ENCODE measurements around the gene ILDR2. TPM values are rescaled to one million over a fixed set of nuclear protein-coding genes. Genes with fewer than 3 reads are reported as not detected.

The ILDR2 gene
- total RNA-seq, 4 donors from 2014 or later, result 1.1 to 5.4 (median 1.7) TPM

- intact Hi-C loops (cut with DNase I; ENCODE audit: low total_unique reads) (no loop called here), in situ Hi-C loops (cut with MboI; ENCODE audit: low pct_ligation_motif_present in 1 of 4, low pct_unique_long_range_greater_than_20kb in 1 of 4, low sequenced_read_pairs in 3 of 4) (loop anchor here in 1 of 4 donors (10.0 kb wide), 1 partner anchor 526 kb away; no protein-coding TSS in a partner anchor)
- DNase-seq, result no peak
- H3K36me3 ChIP-seq, result no peaks in the 10 kb centered on the region
- peaks cover 0 to 12% (median 8%) of the 10 kb centered on the region in 4 donors for H3K4me1 ChIP-seq
- H3K27ac ChIP-seq, result no peak overlapping the region
- TF ChIP-seq POLR2AphosphoS5 (IDR thresholded peaks at IDR 0.05) (no peak), EP300 (IDR thresholded peaks at IDR 0.05; ENCODE audit: low read depth) (no peak), POLR2A (IDR thresholded peaks at IDR 0.05) (no peak)
- TF ChIP-seq, protein P1, sequence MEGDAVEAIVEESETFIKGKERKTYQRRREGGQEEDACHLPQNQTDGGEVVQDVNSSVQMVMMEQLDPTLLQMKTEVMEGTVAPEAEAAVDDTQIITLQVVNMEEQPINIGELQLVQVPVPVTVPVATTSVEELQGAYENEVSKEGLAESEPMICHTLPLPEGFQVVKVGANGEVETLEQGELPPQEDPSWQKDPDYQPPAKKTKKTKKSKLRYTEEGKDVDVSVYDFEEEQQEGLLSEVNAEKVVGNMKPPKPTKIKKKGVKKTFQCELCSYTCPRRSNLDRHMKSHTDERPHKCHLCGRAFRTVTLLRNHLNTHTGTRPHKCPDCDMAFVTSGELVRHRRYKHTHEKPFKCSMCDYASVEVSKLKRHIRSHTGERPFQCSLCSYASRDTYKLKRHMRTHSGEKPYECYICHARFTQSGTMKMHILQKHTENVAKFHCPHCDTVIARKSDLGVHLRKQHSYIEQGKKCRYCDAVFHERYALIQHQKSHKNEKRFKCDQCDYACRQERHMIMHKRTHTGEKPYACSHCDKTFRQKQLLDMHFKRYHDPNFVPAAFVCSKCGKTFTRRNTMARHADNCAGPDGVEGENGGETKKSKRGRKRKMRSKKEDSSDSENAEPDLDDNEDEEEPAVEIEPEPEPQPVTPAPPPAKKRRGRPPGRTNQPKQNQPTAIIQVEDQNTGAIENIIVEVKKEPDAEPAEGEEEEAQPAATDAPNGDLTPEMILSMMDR (IDR thresholded peaks at IDR 0.05), result no peak
- H3K9me3 ChIP-seq, result no peaks in the 10 kb centered on the region
- 89 to 100% methylated on average over 1 to 2 of the region's 2 CpGs for WGBS, 2 donors (ENCODE audit: low coverage in 1 of 2)
- no peak overlapping the region for H3K4me3 ChIP-seq
- peaks cover 44% of the 10 kb centered on the region for H3K27me3 ChIP-seq
Observed at GRCh38 chr1:166918956-166919316, 56.4 kb downstream of the ILDR2 start.

DNA sequence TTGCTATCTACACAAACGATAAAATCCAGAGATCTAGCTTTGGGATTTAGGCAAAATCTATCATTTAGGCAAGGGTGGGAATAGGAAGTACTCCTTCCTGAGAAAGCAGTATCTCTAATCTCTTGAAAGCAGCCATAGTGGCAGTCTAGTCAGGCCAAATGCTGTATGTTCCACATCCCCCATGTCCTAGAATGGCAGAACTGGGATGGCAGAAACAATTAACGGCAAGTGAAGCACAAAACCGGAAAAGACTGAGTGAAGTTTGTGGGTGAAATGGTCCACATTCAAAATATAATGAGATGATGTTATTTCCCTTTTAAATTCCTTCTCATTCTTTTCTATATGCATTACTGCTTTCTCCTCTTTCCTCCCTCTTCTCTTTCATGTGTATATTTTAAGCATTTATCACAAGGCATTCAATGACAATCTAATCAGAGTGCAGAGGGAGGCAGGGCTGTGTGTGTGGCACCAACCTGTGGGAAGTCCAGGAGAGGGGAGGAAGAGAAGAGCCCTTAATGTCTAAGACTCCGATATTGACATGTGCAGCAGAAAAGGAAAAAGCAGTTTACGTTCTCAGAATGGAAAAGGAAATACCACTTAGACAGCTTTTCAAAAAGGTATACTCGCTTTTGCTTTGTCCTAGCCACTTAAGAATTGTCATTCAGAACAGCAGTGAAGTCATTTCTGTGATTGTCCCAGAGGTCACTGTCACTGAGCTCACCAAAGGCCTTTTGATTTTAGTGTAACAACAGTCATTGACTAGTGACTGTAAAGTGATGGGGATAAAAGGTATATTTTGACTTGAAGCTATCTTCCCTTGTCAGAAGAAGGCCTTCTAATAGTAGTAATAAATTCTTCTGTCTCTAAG, 57.0 kb downstream of the ILDR2 start:
- no peak for DNase-seq
- H3K36me3 ChIP-seq, result no peaks in the 10 kb centered on the region
- TF ChIP-seq, protein P1 (IDR thresholded peaks at IDR 0.05), result no peak
- TF ChIP-seq POLR2A (IDR thresholded peaks at IDR 0.05), result no peak
- no peak for TF ChIP-seq POLR2AphosphoS5 (IDR thresholded peaks at IDR 0.05)
- TF ChIP-seq EP300 (IDR thresholded peaks at IDR 0.05; ENCODE audit: low read depth), result no peak
- in situ Hi-C loops (cut with MboI; ENCODE audit: low pct_ligation_motif_present in 1 of 4, low pct_unique_long_range_greater_than_20kb in 1 of 4, low sequenced_read_pairs in 3 of 4), result loop anchor here in 1 of 4 donors (10.0 kb wide), 1 partner anchor 526 kb away; no protein-coding TSS in a partner anchor
- H3K4me3 ChIP-seq, result no peak overlapping the region
- peaks cover 0 to 12% (median 8%) of the 10 kb centered on the region in 4 donors for H3K4me1 ChIP-seq
- peaks cover 44% of the 10 kb centered on the region for H3K27me3 ChIP-seq
- 82 to 89% methylated on average over 6 of the region's 6 CpGs for WGBS, 2 donors (ENCODE audit: low coverage in 1 of 2)
- intact Hi-C loops (cut with DNase I; ENCODE audit: low total_unique reads), result no loop called here
- H3K27ac ChIP-seq, result no peak overlapping the region
- H3K9me3 ChIP-seq, result no peaks in the 10 kb centered on the region

DNA sequence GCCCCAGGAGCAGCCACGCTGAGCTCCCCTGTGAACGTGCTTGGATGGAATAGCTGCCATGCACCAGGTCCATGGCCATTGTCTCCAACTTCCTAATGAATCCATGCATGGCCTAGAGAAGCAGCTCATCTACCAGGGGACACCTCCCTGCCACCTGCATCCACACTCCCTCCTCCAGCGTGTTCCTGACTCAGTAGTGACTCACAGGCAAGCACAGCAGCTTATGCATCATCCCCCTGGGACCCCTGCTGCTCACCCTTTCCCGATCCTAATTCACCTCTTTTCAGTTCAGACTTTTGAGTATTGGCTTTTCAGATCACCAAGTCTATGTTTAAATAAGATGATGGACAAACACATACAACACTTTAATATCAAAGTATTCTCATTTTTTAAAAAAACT, 59.4 kb downstream of the ILDR2 start:
- H3K4me1 ChIP-seq, result peaks cover 0 to 8% (median 6%) of the 10 kb centered on the region in 4 donors
- no peak overlapping the region for H3K4me3 ChIP-seq
- H3K9me3 ChIP-seq, result no peaks in the 10 kb centered on the region
- TF ChIP-seq, protein P1 (IDR thresholded peaks at IDR 0.05), result no peak
- no peak for TF ChIP-seq POLR2A (IDR thresholded peaks at IDR 0.05)
- TF ChIP-seq POLR2AphosphoS5 (IDR thresholded peaks at IDR 0.05), result no peak
- no peak for TF ChIP-seq EP300 (IDR thresholded peaks at IDR 0.05; ENCODE audit: low read depth)
- no peaks in the 10 kb centered on the region for H3K36me3 ChIP-seq
- intact Hi-C loops (cut with DNase I; ENCODE audit: low total_unique reads), result no loop called here
- peaks cover 32% of the 10 kb centered on the region for H3K27me3 ChIP-seq
- H3K27ac ChIP-seq, result no peak overlapping the region
- DNase-seq, result no peak
- in situ Hi-C loops (cut with MboI; ENCODE audit: low pct_ligation_motif_present in 1 of 4, low pct_unique_long_range_greater_than_20kb in 1 of 4, low sequenced_read_pairs in 3 of 4), result loop anchor here in 1 of 4 donors (10.0 kb wide), 1 partner anchor 529 kb away; no protein-coding TSS in a partner anchor
- WGBS, 2 donors (ENCODE audit: low coverage in 1 of 2), result 87 to 100% methylated on average over 2 to 4 of the region's 4 CpGs

DNA sequence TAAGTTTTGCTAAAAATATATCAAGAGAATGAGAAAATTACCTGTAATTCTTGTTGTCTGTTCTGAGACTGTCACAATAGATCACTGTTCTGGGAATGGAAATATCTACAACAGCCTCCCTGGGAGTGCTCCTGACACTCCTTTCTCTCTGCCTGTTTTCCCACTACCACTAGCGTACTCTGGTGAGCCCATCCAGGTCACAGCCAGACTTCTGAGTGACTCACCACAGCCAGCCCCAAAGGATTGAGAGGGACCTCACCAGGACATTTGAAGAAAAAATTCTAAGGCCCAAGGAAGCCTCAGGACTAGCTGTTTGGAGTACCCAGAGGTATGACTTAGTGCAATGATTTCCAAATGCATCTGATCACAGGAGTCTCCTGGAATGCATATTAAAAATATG, 60.3 kb downstream of the ILDR2 start:
- Histone ChIP-seq H3K4me1 (peaks cover 0 to 4% (median 0%) of the 10 kb centered on the region in 4 donors), H3K36me3 (no peaks in the 10 kb centered on the region), H3K9me3 (no peaks in the 10 kb centered on the region), H3K4me3 (no peak overlapping the region), H3K27me3 (peaks cover 23% of the 10 kb centered on the region), H3K27ac (no peak overlapping the region)
- no peak for TF ChIP-seq EP300 (IDR thresholded peaks at IDR 0.05; ENCODE audit: low read depth)
- TF ChIP-seq POLR2AphosphoS5 (IDR thresholded peaks at IDR 0.05), result no peak
- no peak for TF ChIP-seq POLR2A (IDR thresholded peaks at IDR 0.05)
- TF ChIP-seq, protein P1 (IDR thresholded peaks at IDR 0.05), result no peak
- 95 to 100% methylated on average over 1 of the region's 1 CpG for WGBS, 2 donors (ENCODE audit: low coverage in 1 of 2)
- in situ Hi-C loops (cut with MboI; ENCODE audit: low pct_ligation_motif_present in 1 of 4, low pct_unique_long_range_greater_than_20kb in 1 of 4, low sequenced_read_pairs in 3 of 4), result loop anchor here in 1 of 4 donors (10.0 kb wide), 1 partner anchor 530 kb away; no protein-coding TSS in a partner anchor
- intact Hi-C loops (cut with DNase I; ENCODE audit: low total_unique reads), result no loop called here
- DNase-seq, result no peak

All from transverse colon (tissue), 4 donors.